ENCODE data around the gene PHF2. TPM values are rescaled to one million over a fixed set of nuclear protein-coding genes. Genes with fewer than 3 reads are reported as not detected.

PHF2 gene
- total and polyA plus RNA-seq, 12 donors = 13.9 to 31.3 (median 23.0) TPM

DNA sequence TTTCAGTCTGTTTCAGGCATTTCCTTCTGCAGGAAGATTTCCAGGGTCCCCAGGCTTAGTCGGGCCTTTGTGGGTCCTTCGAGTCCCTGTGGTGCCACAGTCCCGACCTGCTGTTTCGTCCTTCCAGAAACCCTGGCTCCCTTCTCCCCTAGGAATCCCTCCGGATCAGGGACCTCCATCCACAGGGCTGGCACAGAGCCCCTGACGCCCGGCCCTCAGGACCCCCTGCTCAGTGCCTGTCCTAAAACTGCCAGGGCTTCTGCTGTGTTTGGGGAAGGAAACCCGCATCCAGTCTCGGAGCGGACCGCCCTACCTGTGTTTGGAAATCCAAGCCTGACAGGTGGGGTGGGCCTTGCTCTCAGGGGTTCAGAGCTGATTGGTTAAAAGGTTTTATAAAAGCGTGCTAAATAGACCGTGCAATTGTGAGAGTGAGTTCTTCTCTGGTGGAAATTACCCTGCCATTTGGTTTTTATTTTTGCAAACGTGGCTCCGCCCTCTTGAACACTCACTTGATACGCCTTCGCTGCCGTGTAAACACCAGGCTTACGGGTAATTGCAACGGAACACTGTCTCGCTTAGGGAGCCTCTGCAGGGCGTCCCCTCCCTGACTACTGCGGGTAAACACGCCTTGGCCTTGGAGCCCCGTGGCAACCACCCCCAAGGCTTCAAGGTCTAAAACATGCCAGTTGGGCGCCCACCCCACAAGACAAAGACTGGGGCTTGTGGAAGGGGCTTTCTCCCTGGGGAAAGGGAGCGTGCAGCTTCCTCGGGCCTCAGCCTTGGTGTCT is 121.2 kb downstream of the PHF2 start:
- ATAC-seq = no peak
- intact Hi-C loops (cut with DNase I) = no loop called here
- WGBS, 2 donors = 87 to 90% methylated on average over 28 of the region's 28 CpGs
- H3K9me3 ChIP-seq = peaks cover 0 to 24% (median 0%) of the 10 kb centered on the region in 11 donors
- no peak overlapping the region for H3K27ac ChIP-seq
- no peak overlapping the region for H3K4me3 ChIP-seq
- H3K4me1 ChIP-seq = no peaks in the 10 kb centered on the region
- peaks cover 0 to 4% (median 0%) of the 10 kb centered on the region in 7 donors for H3K27me3 ChIP-seq
- TF ChIP-seq, protein P1, sequence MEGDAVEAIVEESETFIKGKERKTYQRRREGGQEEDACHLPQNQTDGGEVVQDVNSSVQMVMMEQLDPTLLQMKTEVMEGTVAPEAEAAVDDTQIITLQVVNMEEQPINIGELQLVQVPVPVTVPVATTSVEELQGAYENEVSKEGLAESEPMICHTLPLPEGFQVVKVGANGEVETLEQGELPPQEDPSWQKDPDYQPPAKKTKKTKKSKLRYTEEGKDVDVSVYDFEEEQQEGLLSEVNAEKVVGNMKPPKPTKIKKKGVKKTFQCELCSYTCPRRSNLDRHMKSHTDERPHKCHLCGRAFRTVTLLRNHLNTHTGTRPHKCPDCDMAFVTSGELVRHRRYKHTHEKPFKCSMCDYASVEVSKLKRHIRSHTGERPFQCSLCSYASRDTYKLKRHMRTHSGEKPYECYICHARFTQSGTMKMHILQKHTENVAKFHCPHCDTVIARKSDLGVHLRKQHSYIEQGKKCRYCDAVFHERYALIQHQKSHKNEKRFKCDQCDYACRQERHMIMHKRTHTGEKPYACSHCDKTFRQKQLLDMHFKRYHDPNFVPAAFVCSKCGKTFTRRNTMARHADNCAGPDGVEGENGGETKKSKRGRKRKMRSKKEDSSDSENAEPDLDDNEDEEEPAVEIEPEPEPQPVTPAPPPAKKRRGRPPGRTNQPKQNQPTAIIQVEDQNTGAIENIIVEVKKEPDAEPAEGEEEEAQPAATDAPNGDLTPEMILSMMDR (IDR thresholded peaks at IDR 0.05) = no peak
- DNase-seq = no peak
- no peaks in the 10 kb centered on the region for H3K36me3 ChIP-seq

DNA sequence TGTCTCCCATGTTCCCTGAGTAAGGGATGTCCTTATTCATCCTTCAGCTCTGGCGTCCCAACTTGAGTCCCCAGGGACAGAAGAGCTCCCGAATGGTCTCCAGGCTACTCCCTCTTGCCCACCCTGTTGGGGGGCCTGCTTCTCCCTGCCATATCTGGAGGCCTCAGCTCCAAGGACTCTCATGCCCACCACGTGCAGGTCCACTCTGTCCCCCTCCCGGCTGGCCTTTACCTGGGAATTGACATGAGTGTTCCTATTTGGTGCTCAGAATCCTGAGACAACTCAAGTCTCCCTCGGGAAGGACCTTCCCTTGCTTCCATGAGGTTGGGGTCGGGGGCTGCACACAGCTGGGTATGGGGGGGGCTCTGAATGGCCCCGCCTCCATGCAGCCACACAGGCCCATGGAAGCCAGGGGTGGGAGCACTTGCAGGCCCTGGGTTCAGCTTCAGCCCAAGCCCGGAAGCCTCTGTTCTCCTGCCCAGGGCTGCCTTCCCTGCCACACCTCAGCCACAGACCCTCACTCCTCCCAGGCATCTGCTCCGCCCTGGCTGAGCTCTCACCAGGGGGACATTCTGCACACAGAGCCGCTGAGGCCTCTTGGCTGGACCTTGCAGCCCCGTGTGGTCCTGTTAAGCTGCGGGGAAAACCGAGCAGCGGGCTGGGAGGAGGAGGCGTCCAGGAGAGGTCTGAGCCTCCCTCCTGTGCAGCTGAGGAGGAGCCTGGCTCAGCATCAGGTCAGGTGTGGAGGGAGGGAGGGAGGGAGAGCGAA is 121.9 kb downstream of the PHF2 start:
- ATAC-seq (no peak), DNase-seq (no peak)
- peaks cover 0 to 28% (median 2%) of the 10 kb centered on the region in 11 donors for H3K9me3 ChIP-seq
- no peaks in the 10 kb centered on the region for H3K4me1 ChIP-seq
- intact Hi-C loops (cut with DNase I) = no loop called here
- no peak overlapping the region for H3K4me3 ChIP-seq
- no peak overlapping the region for H3K27ac ChIP-seq
- no peaks in the 10 kb centered on the region for H3K36me3 ChIP-seq
- TF ChIP-seq, protein P1 (IDR thresholded peaks at IDR 0.05) = no peak
- 70 to 71% methylated on average over 16 of the region's 16 CpGs for WGBS, 2 donors
- peaks cover 0 to 4% (median 0%) of the 10 kb centered on the region in 7 donors for H3K27me3 ChIP-seq

GRCh38 chr9:93699650-93700049 is 123.3 kb downstream of the PHF2 start:
- H3K36me3 ChIP-seq = no peaks in the 10 kb centered on the region
- H3K27ac ChIP-seq = no peak overlapping the region
- no peak for ATAC-seq
- peaks cover 0 to 42% (median 12%) of the 10 kb centered on the region in 11 donors for H3K9me3 ChIP-seq
- TF ChIP-seq, protein P1 (IDR thresholded peaks at IDR 0.05) = no peak
- H3K4me3 ChIP-seq = no peak overlapping the region
- no peak for DNase-seq
- H3K4me1 ChIP-seq = no peaks in the 10 kb centered on the region
- intact Hi-C loops (cut with DNase I) = no loop called here
- H3K27me3 ChIP-seq = peaks cover 0 to 4% (median 0%) of the 10 kb centered on the region in 7 donors
- WGBS, 2 donors = 85 to 88% methylated on average over 3 of the region's 3 CpGs

GRCh38 chr9:93701494-93702218 is 125.3 kb downstream of the PHF2 start:
- ATAC-seq (no peak), DNase-seq (no peak)
- Histone ChIP-seq H3K36me3 (no peaks in the 10 kb centered on the region), H3K4me3 (no peak overlapping the region), H3K27ac (no peak overlapping the region), H3K9me3 (peaks cover 0 to 49% (median 9%) of the 10 kb centered on the region in 11 donors), H3K27me3 (peaks cover 0 to 4% (median 0%) of the 10 kb centered on the region in 7 donors), H3K4me1 (no peaks in the 10 kb centered on the region)
- TF ChIP-seq, protein P1 (IDR thresholded peaks at IDR 0.05) = no peak
- intact Hi-C loops (cut with DNase I) = no loop called here
- WGBS, 2 donors = 83 to 88% methylated on average over 16 of the region's 16 CpGs
